ENCODE results near the gene MYBPC1.

Gene MYBPC1

DNA sequence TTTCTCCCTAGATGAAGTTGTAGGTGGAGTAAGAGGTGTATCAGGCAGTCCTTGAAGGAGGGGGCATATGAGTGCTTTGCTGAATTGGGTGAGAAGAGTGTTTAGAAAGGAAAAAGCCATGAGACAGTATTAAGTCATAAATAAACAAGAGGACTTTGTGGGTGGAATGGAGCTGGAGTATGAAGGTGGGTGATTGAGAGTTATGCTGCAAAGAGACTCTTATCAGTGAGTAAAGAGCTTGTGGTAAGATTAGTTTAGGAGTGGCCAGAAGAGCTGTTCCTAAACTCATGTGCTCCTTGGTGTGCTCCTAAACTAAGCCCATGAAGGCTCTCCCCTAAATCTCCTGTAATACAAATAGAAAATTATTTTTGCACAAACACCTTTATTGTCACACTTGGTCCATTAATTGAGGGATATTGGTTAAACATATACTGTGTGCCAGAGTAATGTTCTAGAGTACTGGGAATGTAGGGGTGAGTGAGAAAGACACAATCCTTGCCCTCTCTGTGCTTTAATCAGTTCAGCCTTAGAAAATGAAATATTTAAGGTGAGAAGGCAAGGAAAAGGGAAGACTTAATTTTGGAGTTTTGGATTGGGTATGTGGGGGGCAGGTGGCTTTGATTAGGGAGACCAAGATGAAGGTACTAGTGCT, 112.5 kb downstream of the MYBPC1 start:
- DNase-seq (ENCODE audit: low read depth), result peak; percentile 11
- TF ChIP-seq, protein P1, sequence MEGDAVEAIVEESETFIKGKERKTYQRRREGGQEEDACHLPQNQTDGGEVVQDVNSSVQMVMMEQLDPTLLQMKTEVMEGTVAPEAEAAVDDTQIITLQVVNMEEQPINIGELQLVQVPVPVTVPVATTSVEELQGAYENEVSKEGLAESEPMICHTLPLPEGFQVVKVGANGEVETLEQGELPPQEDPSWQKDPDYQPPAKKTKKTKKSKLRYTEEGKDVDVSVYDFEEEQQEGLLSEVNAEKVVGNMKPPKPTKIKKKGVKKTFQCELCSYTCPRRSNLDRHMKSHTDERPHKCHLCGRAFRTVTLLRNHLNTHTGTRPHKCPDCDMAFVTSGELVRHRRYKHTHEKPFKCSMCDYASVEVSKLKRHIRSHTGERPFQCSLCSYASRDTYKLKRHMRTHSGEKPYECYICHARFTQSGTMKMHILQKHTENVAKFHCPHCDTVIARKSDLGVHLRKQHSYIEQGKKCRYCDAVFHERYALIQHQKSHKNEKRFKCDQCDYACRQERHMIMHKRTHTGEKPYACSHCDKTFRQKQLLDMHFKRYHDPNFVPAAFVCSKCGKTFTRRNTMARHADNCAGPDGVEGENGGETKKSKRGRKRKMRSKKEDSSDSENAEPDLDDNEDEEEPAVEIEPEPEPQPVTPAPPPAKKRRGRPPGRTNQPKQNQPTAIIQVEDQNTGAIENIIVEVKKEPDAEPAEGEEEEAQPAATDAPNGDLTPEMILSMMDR (IDR thresholded peaks at IDR 0.05; ENCODE audit: low read length, missing control alignments), result no peak
- no peak overlapping the region for H3K4me3 ChIP-seq (replicated peaks; ENCODE audit: low read depth, low read length)

DNA sequence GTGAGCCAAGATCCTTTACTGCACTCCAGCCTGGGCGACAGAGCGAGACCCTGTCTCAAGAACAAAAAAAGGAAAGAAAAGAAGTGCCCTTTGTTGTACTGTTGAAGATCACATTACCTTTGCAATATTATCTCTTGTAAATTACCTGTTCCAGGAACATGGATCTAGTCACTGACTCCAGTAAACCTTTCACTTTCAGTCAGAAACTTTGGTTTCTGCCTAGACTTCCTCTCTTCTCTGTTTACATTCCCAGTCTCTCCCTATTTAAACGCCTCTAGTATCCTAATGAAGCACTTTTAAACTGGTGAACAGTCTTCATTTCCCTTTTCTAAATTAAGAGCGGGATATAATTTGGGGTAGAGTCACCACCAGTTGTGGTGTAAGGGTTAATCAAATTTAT, 115.5 kb downstream of the MYBPC1 start:
- TF ChIP-seq, protein P1 (IDR thresholded peaks at IDR 0.05; ENCODE audit: low read length, missing control alignments), result no peak
- no peak overlapping the region for H3K4me3 ChIP-seq (replicated peaks; ENCODE audit: low read depth, low read length)
- DNase-seq (ENCODE audit: low read depth), result no peak

DNA sequence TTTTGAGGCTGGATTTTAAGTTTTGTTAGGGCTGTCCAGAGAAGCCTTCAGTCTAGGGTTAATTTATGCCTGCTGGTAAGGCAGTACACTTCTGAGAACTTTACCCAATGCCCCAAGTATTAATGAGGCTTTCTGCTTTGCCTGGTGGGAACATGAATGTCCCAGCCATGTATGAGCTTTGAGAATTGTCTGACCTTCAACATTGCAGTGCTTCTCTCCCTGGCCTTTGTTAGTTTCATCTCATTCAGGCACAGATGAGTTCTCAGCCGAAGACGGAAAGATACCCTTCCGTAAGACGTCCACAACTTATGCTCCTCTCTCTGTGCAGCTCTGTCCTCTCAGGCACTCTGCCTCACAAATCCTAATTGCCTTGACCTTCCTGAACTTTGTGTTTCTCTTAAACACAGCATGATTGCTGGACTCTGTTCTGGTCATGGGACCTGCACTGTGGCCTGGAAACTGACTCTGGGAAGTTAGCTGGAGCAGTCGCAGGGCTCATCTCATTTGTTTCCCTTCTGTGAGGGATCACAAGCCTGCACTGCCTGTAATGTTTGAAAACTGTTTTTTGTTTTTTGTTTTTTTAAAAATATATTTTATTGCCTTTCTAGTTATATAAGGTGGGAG, 118.4 kb downstream of the MYBPC1 start:
- no peak for DNase-seq (ENCODE audit: low read depth)
- H3K4me3 ChIP-seq (replicated peaks; ENCODE audit: low read depth, low read length), result no peak overlapping the region
- TF ChIP-seq, protein P1 (IDR thresholded peaks at IDR 0.05; ENCODE audit: low read length, missing control alignments), result no peak

DNA sequence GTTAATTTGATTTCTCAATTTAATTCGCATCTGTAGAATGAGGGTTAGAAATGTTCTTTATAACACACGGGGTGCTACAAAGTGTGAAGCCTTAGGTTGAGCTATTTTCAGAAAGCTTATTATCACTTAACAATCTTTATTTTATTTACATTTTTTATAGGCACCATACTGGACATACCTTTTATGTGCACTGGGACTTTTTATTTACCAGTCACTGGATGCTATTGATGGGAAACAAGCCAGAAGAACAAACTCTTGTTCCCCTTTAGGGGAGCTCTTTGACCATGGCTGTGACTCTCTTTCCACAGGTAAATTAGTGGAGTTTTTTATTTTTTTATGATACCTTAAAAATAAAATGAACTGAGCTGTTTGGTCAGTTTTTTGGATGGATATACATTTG, 119.2 kb downstream of the MYBPC1 start:
- TF ChIP-seq, protein P1 (IDR thresholded peaks at IDR 0.05; ENCODE audit: low read length, missing control alignments), result no peak
- H3K4me3 ChIP-seq (replicated peaks; ENCODE audit: low read depth, low read length), result no peak overlapping the region
- DNase-seq (ENCODE audit: low read depth), result no peak

DNA sequence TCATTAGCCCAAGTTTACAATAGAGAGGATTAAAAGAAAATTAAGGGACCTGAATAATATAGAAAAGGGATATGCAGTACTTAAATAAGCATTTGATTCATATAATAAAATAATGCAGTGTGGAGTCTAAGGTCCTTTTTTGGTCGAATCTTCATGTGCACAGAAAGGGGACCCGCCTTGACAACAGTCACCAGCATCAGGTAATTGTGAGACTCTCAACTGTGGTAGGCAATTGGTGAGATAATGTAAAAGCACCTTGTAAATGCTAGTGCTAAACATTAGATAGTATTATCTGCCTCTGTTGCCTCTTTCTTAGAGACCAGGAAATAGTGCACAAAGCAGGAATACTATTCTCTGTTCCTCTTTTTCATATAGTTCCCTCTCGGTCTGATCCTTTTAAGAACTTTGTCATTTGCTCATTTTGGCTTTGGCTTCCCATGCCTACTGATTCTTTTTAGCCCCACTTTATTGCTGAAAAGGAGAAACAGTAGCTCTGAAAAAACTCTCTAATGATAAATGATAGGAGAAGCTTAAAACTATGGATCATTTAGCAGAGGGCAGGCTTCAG, 120.2 kb downstream of the MYBPC1 start:
- TF ChIP-seq, protein P1 (IDR thresholded peaks at IDR 0.05; ENCODE audit: low read length, missing control alignments), result no peak
- DNase-seq (ENCODE audit: low read depth), result no peak
- H3K4me3 ChIP-seq (replicated peaks; ENCODE audit: low read depth, low read length), result no peak overlapping the region

DNA sequence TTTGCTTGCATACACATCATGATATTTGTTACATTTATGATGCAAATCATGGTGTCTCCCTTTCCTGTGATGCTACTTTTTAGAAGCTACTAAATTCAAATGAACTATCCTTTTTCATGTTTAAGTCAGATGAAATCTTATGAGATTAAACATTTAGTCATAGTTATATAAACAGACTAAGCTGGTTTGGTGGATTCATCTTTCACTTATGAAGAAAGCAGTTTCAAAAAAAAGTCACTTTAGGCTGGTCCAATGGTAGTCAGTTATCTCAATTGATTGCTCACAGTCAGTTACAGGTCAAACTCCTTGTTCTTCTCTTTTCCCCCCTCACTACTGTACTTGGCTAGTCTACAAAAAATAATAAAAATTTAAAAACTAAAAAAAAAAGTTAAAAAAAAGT, 124.8 kb downstream of the MYBPC1 start:
- no peak overlapping the region for H3K4me3 ChIP-seq (replicated peaks; ENCODE audit: low read depth, low read length)
- TF ChIP-seq, protein P1 (IDR thresholded peaks at IDR 0.05; ENCODE audit: low read length, missing control alignments), result no peak
- DNase-seq (ENCODE audit: low read depth), result no peak

Data from fibroblast of pulmonary artery (primary cell).